Duodenal mucosa (tissue), 2 donors: ENCODE results near the gene COMMD3.
"Not testable (repeated sequence)": the region's sequence is repeated elsewhere in the genome, so short reads cannot be mapped to it uniquely, and the experiment has no call there.

ENCODE experiments used
- H3K27ac ChIP-seq: one replicate; pipeline ENCODE4 v1.7.0; 2013; ENCODE audit warnings: low read depth, low read length
- H3K27me3 ChIP-seq, 2 donors: one replicate each; pipeline ENCODE4 v1.7.0; 2013; ENCODE audit warnings: low read length in 2 of 2, control low read depth in 1 of 2; ENCODE audit not compliant: insufficient read depth in 2 of 2, control insufficient read depth in 1 of 2
- H3K36me3 ChIP-seq, 2 donors: one replicate each; pipeline ENCODE4 v1.7.0; 2013; ENCODE audit warnings: low read length in 2 of 2, control low read depth in 1 of 2; ENCODE audit not compliant: insufficient read depth in 2 of 2, control insufficient read depth in 1 of 2
- H3K4me1 ChIP-seq, 2 donors: one replicate each; pipeline ENCODE4 v1.7.0; 2013; ENCODE audit warnings: low read length in 2 of 2, control low read depth in 1 of 2; ENCODE audit not compliant: insufficient read depth in 2 of 2, control insufficient read depth in 1 of 2
- H3K4me3 ChIP-seq, 2 donors: one replicate each; pipeline ENCODE4 v1.7.0; 2013; ENCODE audit warnings: low read length in 2 of 2, low read depth in 1 of 2
- H3K9ac ChIP-seq, 2 donors: one replicate each; pipeline ENCODE4 v1.7.0; 2013; ENCODE audit warnings: low read length in 2 of 2, low read depth in 1 of 2
- H3K9me3 ChIP-seq, 2 donors: one replicate each; pipeline ENCODE4 v1.7.0; 2013; ENCODE audit warnings: low read length in 2 of 2, control low read depth in 1 of 2; ENCODE audit not compliant: control insufficient read depth in 1 of 2

Gene COMMD3

GRCh38 chr10:22305721-22306120, 10.5 kb upstream of the COMMD3 start:
- H3K27me3 ChIP-seq: no peaks in the 10 kb centered on the region
- no peaks in the 10 kb centered on the region for H3K36me3 ChIP-seq
- no peak overlapping the region for H3K4me3 ChIP-seq
- H3K9me3 ChIP-seq: no peaks in the 10 kb centered on the region
- H3K4me1 ChIP-seq: no peaks in the 10 kb centered on the region
- no peak overlapping the region for H3K27ac ChIP-seq
- no peak overlapping the region for H3K9ac ChIP-seq

- H3K9ac ChIP-seq: no peak overlapping the region
- no peaks in the 10 kb centered on the region for H3K9me3 ChIP-seq
- H3K27me3 ChIP-seq: no peaks in the 10 kb centered on the region
- no peaks in the 10 kb centered on the region for H3K4me1 ChIP-seq
- no peak overlapping the region for H3K4me3 ChIP-seq
- H3K36me3 ChIP-seq: no peaks in the 10 kb centered on the region
- H3K27ac ChIP-seq: no peak overlapping the region
Measured at GRCh38 chr10:22308390-22308789, 7.8 kb upstream of the COMMD3 start.

GRCh38 chr10:22309180-22310000, 6.8 kb upstream of the COMMD3 start:
- Histone ChIP-seq H3K9me3 (no peaks in the 10 kb centered on the region), H3K36me3 (no peaks in the 10 kb centered on the region), H3K4me1 (no peaks in the 10 kb centered on the region), H3K9ac (no peak overlapping the region), H3K27me3 (no peaks in the 10 kb centered on the region), H3K4me3 (no peak overlapping the region), H3K27ac (no peak overlapping the region)

- H3K9ac ChIP-seq, H3K27ac ChIP-seq, H3K4me1 ChIP-seq, H3K36me3 ChIP-seq, H3K4me3 ChIP-seq, H3K27me3 ChIP-seq, H3K9me3 ChIP-seq: not testable (repeated sequence)
Measured at GRCh38 chr10:22310012-22310411, 6.2 kb upstream of the COMMD3 start.

GRCh38 chr10:22310928-22311327, 5.3 kb upstream of the COMMD3 start:
- Histone ChIP-seq H3K4me1 (peaks cover 4 to 11% of the 10 kb centered on the region in 2 donors), H3K27me3 (no peaks in the 10 kb centered on the region), H3K9me3 (no peaks in the 10 kb centered on the region), H3K4me3 (no peak overlapping the region), H3K9ac (no peak overlapping the region), H3K27ac (no peak overlapping the region), H3K36me3 (no peaks in the 10 kb centered on the region)

GRCh38 chr10:22314852-22315251, 1.3 kb upstream of the COMMD3 start:
- Histone ChIP-seq H3K27me3 (no peaks in the 10 kb centered on the region), H3K27ac (no peak overlapping the region), H3K9ac (no peak overlapping the region), H3K4me1 (peaks cover 19 to 23% of the 10 kb centered on the region in 2 donors), H3K9me3 (no peaks in the 10 kb centered on the region), H3K4me3 (peak overlapping the region in 1 of 2 donors; percentile 94), H3K36me3 (no peaks in the 10 kb centered on the region)

GRCh38 chr10:22315455-22316285, 518 bp upstream of the COMMD3 start:
- Histone ChIP-seq H3K4me1 (peaks cover 22 to 26% of the 10 kb centered on the region in 2 donors), H3K27me3 (no peaks in the 10 kb centered on the region), H3K36me3 (no peaks in the 10 kb centered on the region), H3K4me3 (peak overlapping the region; percentile 91 to 94), H3K9ac (peak overlapping the region; percentile 84 to 86), H3K27ac (peak overlapping the region; percentile 81), H3K9me3 (no peaks in the 10 kb centered on the region)

- H3K9ac ChIP-seq: peak overlapping the region; percentile 86 to 95
- H3K27me3 ChIP-seq: peaks cover under 1 to 1% of the 10 kb centered on the region in 2 donors
- H3K4me1 ChIP-seq: peaks cover 22 to 26% of the 10 kb centered on the region in 2 donors
- H3K27ac ChIP-seq: peak overlapping the region; percentile 91
- H3K4me3 ChIP-seq: peak overlapping the region; percentile 91 to 94
- H3K9me3 ChIP-seq: no peaks in the 10 kb centered on the region
- no peaks in the 10 kb centered on the region for H3K36me3 ChIP-seq
Measured at GRCh38 chr10:22317076-22317370, 835 bp downstream of the COMMD3 start.

- H3K9me3 ChIP-seq: no peaks in the 10 kb centered on the region
- H3K27me3 ChIP-seq: peaks cover 8 to 11% of the 10 kb centered on the region in 2 donors
- no peak overlapping the region for H3K9ac ChIP-seq
- H3K4me1 ChIP-seq: peaks cover 26 to 34% of the 10 kb centered on the region in 2 donors
- H3K36me3 ChIP-seq: no peaks in the 10 kb centered on the region
- no peak overlapping the region for H3K27ac ChIP-seq
- H3K4me3 ChIP-seq: peak overlapping the region in 1 of 2 donors; percentile 94
Measured at GRCh38 chr10:22317771-22318565, 1.8 kb downstream of the COMMD3 start.

- H3K9ac ChIP-seq: no peak overlapping the region
- no peak overlapping the region for H3K27ac ChIP-seq
- no peaks in the 10 kb centered on the region for H3K36me3 ChIP-seq
- peaks cover 9 to 19% of the 10 kb centered on the region in 2 donors for H3K27me3 ChIP-seq
- no peak overlapping the region for H3K4me3 ChIP-seq
- H3K9me3 ChIP-seq: no peaks in the 10 kb centered on the region
- H3K4me1 ChIP-seq: peaks cover 29 to 34% of the 10 kb centered on the region in 2 donors
Measured at GRCh38 chr10:22318772-22319171, 2.6 kb downstream of the COMMD3 start.
